NAMALWA (cell line): ENCODE measurements around the gene TEX52.
"Not testable (repeated sequence)": the region's sequence is repeated elsewhere in the genome, so short reads cannot be mapped to it uniquely, and the experiment has no call there.

Source experiments
- DNase-seq: peaks from one replicate; pipeline ENCODE4 v3.0.0-alpha.2; 2015; ENCODE audit warnings: low spot score

Gene TEX52

GRCh38 chr12:2864198-2864597 is 7.4 kb upstream of the TEX52 start:
- DNase-seq: no peak

- not testable (repeated sequence) for DNase-seq
These were observed 6.6 kb upstream of the TEX52 start for GRCh38 chr12:2863402-2863801.

GRCh38 chr12:2862876-2863275 is 6.0 kb upstream of the TEX52 start:
- no peak for DNase-seq

GRCh38 chr12:2860170-2860569 is 3.3 kb upstream of the TEX52 start:
- DNase-seq: no peak

GRCh38 chr12:2858944-2859421 is 2.1 kb upstream of the TEX52 start:
- no peak for DNase-seq

GRCh38 chr12:2858334-2858733 is 1.5 kb upstream of the TEX52 start:
- DNase-seq: no peak

- no peak for DNase-seq
These were observed 737 bp upstream of the TEX52 start for GRCh38 chr12:2857576-2857975.

GRCh38 chr12:2856051-2856450 is 788 bp downstream of the TEX52 start:
- DNase-seq: peak; percentile 31

- DNase-seq: no peak
These were observed 1.3 kb downstream of the TEX52 start for GRCh38 chr12:2855546-2855945.

- no peak for DNase-seq
These were observed 2.0 kb downstream of the TEX52 start for GRCh38 chr12:2854669-2855453.

- DNase-seq: peak; percentile 56
These were observed 3.2 kb downstream of the TEX52 start for GRCh38 chr12:2853626-2854025.

GRCh38 chr12:2851931-2852330 is 4.9 kb downstream of the TEX52 start:
- DNase-seq: no peak

- DNase-seq: no peak
These were observed 11.6 kb downstream of the TEX52 start for GRCh38 chr12:2845280-2845679.

GRCh38 chr12:2844786-2845185 is 12.1 kb downstream of the TEX52 start:
- no peak for DNase-seq

GRCh38 chr12:2842948-2843347 is 13.9 kb downstream of the TEX52 start:
- DNase-seq: no peak

- DNase-seq: no peak
These were observed 15.7 kb downstream of the TEX52 start for GRCh38 chr12:2841056-2841650.

- DNase-seq: no peak
These were observed 20.3 kb downstream of the TEX52 start for GRCh38 chr12:2836574-2836973.

- DNase-seq: peak; percentile 38
These were observed 21.0 kb downstream of the TEX52 start for GRCh38 chr12:2835691-2836403.

- no peak for DNase-seq
These were observed 22.0 kb downstream of the TEX52 start, which contains the start of gene NRIP2 for GRCh38 chr12:2834581-2835491. Gene NRIP2, minus strand, starts transcription at chr12:2835035. Its CDS starts 52 bp downstream, at chr12:2834983.

GRCh38 chr12:2833810-2834209 is 23.0 kb downstream of the TEX52 start:
- no peak for DNase-seq

GRCh38 chr12:2833327-2833726 is 23.5 kb downstream of the TEX52 start:
- DNase-seq: no peak
